Upper lobe of left lung (tissue), 6 donors: ENCODE results near the gene CALR3. TPM values are rescaled to one million over a fixed set of nuclear protein-coding genes. Genes with fewer than 3 reads are reported as not detected.
"Not testable (repeated sequence)": the region's sequence is repeated elsewhere in the genome, so short reads cannot be mapped to it uniquely, and the experiment has no call there.

Source experiments
- ATAC-seq, 2 donors: fragments of 200-7000 bp; cut with Tn5 transposase; one replicate each; pipeline ENCODE4 v1.9.1; 2022; ENCODE audit warnings: mild to moderate bottlenecking in 2 of 2, moderate library complexity in 2 of 2; ENCODE audit not compliant: low FRiP score in 2 of 2
- DNase-seq, 2 donors: peaks; one replicate each; pipeline ENCODE4 v3.0.0-alpha.2; 2019 to 2020
- H3K27ac ChIP-seq, 4 donors: fragments of 200-600 bp; sonication (generic); one replicate each; pipeline ENCODE4 v1.5.1; 2016 to 2019
- H3K27me3 ChIP-seq, 4 donors: fragments of 200-600 bp; sonication (generic); one replicate each; pipeline ENCODE4 v1.5.1; 2017 to 2019
- H3K36me3 ChIP-seq, 4 donors: fragments of 200-600 bp; sonication (generic); one replicate each; pipeline ENCODE4 v1.5.1; 2016 to 2019
- H3K4me1 ChIP-seq, 4 donors: fragments of 200-600 bp; sonication (generic); one replicate each; pipeline ENCODE4 v1.5.1; 2018 to 2019
- H3K4me3 ChIP-seq, 4 donors: fragments of 200-600 bp; sonication (generic); one replicate each; pipeline ENCODE4 v1.5.1; 2017 to 2019; ENCODE audit warnings: mild to moderate bottlenecking in 2 of 4, moderate library complexity in 1 of 4
- H3K9me3 ChIP-seq, 4 donors: fragments of 200-600 bp; sonication (generic); one replicate each; pipeline ENCODE4 v1.5.1; 2018 to 2019
- CTCF ChIP-seq, 6 experiments: fragments of 450-650 bp in 4 of 6; fragments of 200-600 bp in 2 of 6; sonication (generic) in 2 of 6; IDR thresholded peaks; one replicate each; pipeline ENCODE4 v1.5.1; 2016 to 2019; ENCODE audit warnings: antibody characterized with exemption in 6 of 6
- EP300 ChIP-seq, 4 donors: sonication (generic); formaldehyde crosslinking; IDR thresholded peaks; one replicate each; pipeline ENCODE4 v1.5.1; 2017; ENCODE audit warnings: antibody characterized with exemption in 4 of 4, control low read depth in 2 of 4
- POLR2A ChIP-seq, 4 donors: fragments of 450-650 bp; IDR thresholded peaks; one replicate each; pipeline ENCODE4 v1.5.1; 2016 to 2017; ENCODE audit warnings: antibody characterized with exemption in 4 of 4, mild to moderate bottlenecking in 2 of 4
- POLR2AphosphoS5 ChIP-seq, 2 donors: sonication (generic); formaldehyde crosslinking; IDR thresholded peaks; one replicate each; pipeline ENCODE4 v1.5.1; 2017; ENCODE audit warnings: antibody characterized with exemption in 2 of 2
- WGBS, 2 donors: methylation state at CpG; one replicate each; pipeline ENCODE4 v1.1.5; 2017 to 2018; 5-methylcytosine and 5-hydroxymethylcytosine counted together
- total RNA-seq, 6 donors: library from RNA; depleted of rRNA in 4 of 6; stranded (reverse); fragments of >200 nt in 4 of 6; gene quantifications; one replicate each; pipeline versions ENCODE4 v1.1.0 to v1.2.1, GENCODE V29; 2016 to 2021
- donor health status: DM: no; HTN: no; CAD: no; lungs with moderate emphysema.
- donor health status: DM: no; HTN: yes; CAD: no; lungs with severe emphysema.

The CALR3 gene
- total RNA-seq, 6 donors from 2014 or later, result not detected

GRCh38 chr19:16473875-16474392, 22.0 kb downstream of the CALR3 start:
- ATAC-seq (no peak), DNase-seq (no peak)
- Histone ChIP-seq H3K4me3 (no peak overlapping the region), H3K9me3 (peaks cover 0 to 5% (median 0%) of the 10 kb centered on the region in 4 donors), H3K4me1 (peaks cover 16 to 27% (median 21%) of the 10 kb centered on the region in 4 donors), H3K27me3 (no peaks in the 10 kb centered on the region), H3K36me3 (no peaks in the 10 kb centered on the region), H3K27ac (no peak overlapping the region)
- 65 to 74% methylated on average over 13 of the region's 13 CpGs for WGBS, 2 donors
- TF ChIP-seq EP300 (IDR thresholded peaks at IDR 0.05) (no peak), POLR2A (IDR thresholded peaks at IDR 0.05) (no peak), CTCF (IDR thresholded peaks at IDR 0.05) (no peak), POLR2AphosphoS5 (IDR thresholded peaks at IDR 0.05) (no peak)

GRCh38 chr19:16472992-16473391, 23.0 kb downstream of the CALR3 start:
- Histone ChIP-seq H3K36me3 (no peaks in the 10 kb centered on the region), H3K27me3 (no peaks in the 10 kb centered on the region), H3K4me1 (peaks cover 16 to 37% (median 21%) of the 10 kb centered on the region in 4 donors), H3K27ac (no peak overlapping the region), H3K9me3 (peaks cover 0 to 5% (median 0%) of the 10 kb centered on the region in 4 donors), H3K4me3 (no peak overlapping the region)
- ATAC-seq, result no peak
- DNase-seq, result no peak
- no peak for TF ChIP-seq POLR2AphosphoS5 (IDR thresholded peaks at IDR 0.05)
- TF ChIP-seq EP300 (IDR thresholded peaks at IDR 0.05), result no peak
- no peak for TF ChIP-seq CTCF (IDR thresholded peaks at IDR 0.05)
- TF ChIP-seq POLR2A (IDR thresholded peaks at IDR 0.05), result no peak
- 93 to 98% methylated on average over 2 of the region's 2 CpGs for WGBS, 2 donors

GRCh38 chr19:16472559-16472899, 23.4 kb downstream of the CALR3 start:
- H3K27me3 ChIP-seq, H3K9me3 ChIP-seq, DNase-seq, ATAC-seq, H3K36me3 ChIP-seq: not testable (repeated sequence)
- 67 to 68% methylated on average over 2 of the region's 2 CpGs for WGBS, 2 donors
- Histone ChIP-seq H3K4me3 (peak overlapping the region in 3 of 4 donors; percentile 97 to 99 (median 99)), H3K4me1 (peaks cover 16 to 40% (median 21%) of the 10 kb centered on the region in 4 donors), H3K27ac (peak overlapping the region; percentile 82 to 95 (median 92))

GRCh38 chr19:16470911-16471811, 24.8 kb downstream of the CALR3 start:
- Histone ChIP-seq H3K36me3 (no peaks in the 10 kb centered on the region), H3K27me3 (no peaks in the 10 kb centered on the region), H3K9me3 (peaks cover 0 to 5% (median 0%) of the 10 kb centered on the region in 4 donors), H3K27ac (peak overlapping the region; percentile 82 to 95 (median 92)), H3K4me1 (peaks cover 16 to 40% (median 22%) of the 10 kb centered on the region in 4 donors), H3K4me3 (peak overlapping the region; percentile 92 to 99 (median 98))
- peak in 1 of 2 donors; percentile 24 for DNase-seq
- no peak for TF ChIP-seq POLR2A (IDR thresholded peaks at IDR 0.05)
- TF ChIP-seq EP300 (IDR thresholded peaks at IDR 0.05), result no peak
- TF ChIP-seq CTCF (IDR thresholded peaks at IDR 0.05), result no peak
- no peak for TF ChIP-seq POLR2AphosphoS5 (IDR thresholded peaks at IDR 0.05)
- peak in 1 of 2 donors; percentile 10 for ATAC-seq
- WGBS, 2 donors, result 1 to 3% methylated on average over 10 to 23 of the region's 67 CpGs

GRCh38 chr19:16470541-16470910, 25.4 kb downstream of the CALR3 start:
- Histone ChIP-seq H3K36me3 (no peaks in the 10 kb centered on the region), H3K9me3 (peaks cover 0 to 5% (median 0%) of the 10 kb centered on the region in 4 donors), H3K27ac (peak overlapping the region; percentile 4 to 95 (median 87)), H3K4me3 (peak overlapping the region in 3 of 4 donors; percentile 97 to 99 (median 99)), H3K4me1 (peaks cover 16 to 40% (median 22%) of the 10 kb centered on the region in 4 donors), H3K27me3 (no peaks in the 10 kb centered on the region)
- 31 to 38% methylated on average over 7 of the region's 7 CpGs for WGBS, 2 donors
- DNase-seq (no peak), ATAC-seq (no peak)
- TF ChIP-seq POLR2AphosphoS5 (IDR thresholded peaks at IDR 0.05) (no peak), CTCF (IDR thresholded peaks at IDR 0.05) (no peak), EP300 (IDR thresholded peaks at IDR 0.05) (no peak), POLR2A (IDR thresholded peaks at IDR 0.05) (no peak)
